ENCODE measurements around the gene CARMIL3.
"Not testable (repeated sequence)": the region's sequence is repeated elsewhere in the genome, so short reads cannot be mapped to it uniquely, and the experiment has no call there.

CARMIL3 gene

GRCh38 chr14:24036963-24037657 is 14.7 kb upstream of the CARMIL3 start:
- DNase-seq (ENCODE audit: low read depth), result not testable (repeated sequence)

DNA sequence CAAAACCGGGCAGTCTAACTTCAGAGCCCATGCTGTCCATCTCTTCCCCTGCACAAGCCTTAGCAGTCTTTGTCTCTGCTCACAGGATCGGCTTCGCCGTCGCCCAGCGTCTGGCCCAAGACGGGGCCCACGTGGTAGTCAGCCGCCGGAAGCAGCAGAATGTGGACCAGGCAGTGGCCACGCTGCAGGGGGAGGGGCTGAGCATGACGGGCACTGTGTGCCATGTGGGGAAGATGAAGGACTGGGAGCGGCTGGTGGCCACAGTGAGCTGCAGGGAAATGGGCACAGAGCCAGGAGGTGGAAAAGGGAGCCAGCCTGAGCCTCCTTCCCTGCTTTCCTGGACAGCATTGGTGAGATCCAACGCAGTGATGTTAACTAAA is 14.2 kb upstream of the CARMIL3 start:
- no peak for DNase-seq (ENCODE audit: low read depth)

DNA sequence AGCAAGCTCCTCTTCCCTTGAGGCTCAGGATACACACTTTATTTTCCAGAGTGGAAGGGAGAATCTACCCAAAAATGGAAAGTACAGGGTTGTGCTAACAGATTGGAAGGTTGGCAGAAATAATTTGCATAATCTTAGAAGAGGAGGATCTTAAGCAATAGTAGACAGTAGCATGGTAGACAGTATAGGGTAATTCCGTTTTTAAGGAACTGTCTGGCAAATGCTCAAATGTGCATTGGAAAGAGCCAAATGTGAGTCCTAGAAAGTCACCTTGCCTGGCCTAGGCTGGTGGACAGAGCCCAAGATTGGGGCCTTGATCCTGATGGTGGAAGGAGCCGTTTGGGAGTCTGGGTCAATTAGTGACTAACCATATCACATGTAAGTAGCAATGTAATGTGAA is 13.1 kb upstream of the CARMIL3 start:
- no peak for DNase-seq (ENCODE audit: low read depth)

GRCh38 chr14:24040692-24041091 is 11.1 kb upstream of the CARMIL3 start:
- DNase-seq (ENCODE audit: low read depth), result no peak

DNA sequence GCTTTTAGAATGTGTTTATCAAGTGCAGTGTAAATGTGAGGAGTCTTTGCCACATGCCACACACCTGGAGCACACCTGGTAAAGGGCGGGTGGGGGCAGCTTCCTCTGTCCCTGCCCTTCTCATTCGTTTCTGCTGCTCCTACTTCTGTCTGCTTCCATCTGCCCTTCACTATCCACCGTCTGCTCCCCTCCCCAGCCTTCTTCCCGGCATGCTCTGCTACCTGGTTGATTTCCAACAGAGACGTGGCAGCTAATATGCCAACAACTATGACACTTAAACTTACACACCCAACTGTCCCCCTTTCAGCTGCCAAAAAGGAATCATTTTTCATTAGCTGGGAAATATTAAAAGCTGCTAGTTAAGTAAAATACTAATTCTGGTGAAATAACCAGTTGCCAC is 9.1 kb upstream of the CARMIL3 start:
- no peak for DNase-seq (ENCODE audit: low read depth)

DNA sequence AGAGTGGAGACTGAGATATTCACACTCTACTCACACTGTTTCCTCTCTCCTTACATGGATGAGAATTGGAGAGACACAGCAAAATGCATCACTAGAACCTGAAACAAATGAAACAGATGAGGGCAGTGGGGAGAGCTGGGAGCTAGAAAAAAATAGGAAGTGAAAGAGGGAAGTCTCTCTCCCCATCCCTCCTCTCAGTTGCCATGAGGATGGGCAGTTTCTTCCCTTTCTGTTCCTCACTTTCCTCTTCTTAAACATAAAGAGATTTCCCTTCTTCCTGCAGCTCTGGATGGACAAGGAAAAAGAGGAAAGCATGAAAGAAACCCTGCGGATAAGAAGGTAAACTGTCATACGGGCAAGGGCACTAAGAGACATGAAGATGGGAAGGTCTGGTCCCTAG is 2.8 kb upstream of the CARMIL3 start:
- not testable (repeated sequence) for DNase-seq (ENCODE audit: low read depth)

GRCh38 chr14:24050753-24051152 is 1.1 kb upstream of the CARMIL3 start:
- DNase-seq (ENCODE audit: low read depth), result not testable (repeated sequence)

GRCh38 chr14:24051176-24051788 is 527 bp upstream of the CARMIL3 start:
- DNase-seq (ENCODE audit: low read depth), result no peak

DNA sequence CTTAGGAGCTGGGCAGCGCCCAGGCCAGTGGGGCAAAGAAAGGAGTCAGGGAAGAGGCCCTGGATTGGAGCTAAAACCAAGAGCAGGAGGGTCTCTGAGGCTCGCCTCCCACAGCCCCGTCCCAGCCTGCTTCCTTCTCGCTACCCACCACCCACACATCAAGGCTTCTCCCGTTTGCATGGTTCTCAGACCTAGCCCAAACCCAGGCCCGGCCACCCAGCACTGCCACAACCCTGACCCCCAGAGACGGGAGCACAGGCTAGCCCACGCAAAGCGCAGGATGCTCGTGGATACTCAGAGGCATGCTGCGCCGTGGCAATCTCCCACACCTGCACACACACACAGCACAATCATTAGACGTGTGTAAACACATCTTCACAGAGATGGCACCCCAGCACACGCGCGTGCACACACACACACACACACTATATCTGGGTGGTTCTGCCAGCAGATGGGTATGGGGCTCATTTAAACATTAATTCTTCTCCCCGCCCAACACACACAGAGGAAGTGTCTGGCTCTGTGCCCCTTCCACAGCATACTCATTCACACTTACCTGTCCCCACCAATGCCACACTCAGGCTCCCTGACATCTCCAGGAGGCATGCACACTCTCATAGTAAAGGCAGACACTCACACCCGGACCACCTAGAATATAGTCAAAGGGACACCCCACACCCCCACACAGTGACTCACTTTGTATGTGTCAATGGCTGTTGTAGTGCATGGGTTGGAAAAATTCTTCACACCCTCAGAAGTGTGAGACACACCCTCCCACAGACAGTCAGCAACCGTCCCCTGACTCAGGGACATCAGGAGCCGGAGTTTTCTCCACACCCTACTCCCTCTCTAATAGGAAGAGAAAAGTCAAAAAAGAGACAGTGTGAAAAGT is 1.1 kb downstream of the CARMIL3 start:
- DNase-seq (ENCODE audit: low read depth), result no peak

DNA sequence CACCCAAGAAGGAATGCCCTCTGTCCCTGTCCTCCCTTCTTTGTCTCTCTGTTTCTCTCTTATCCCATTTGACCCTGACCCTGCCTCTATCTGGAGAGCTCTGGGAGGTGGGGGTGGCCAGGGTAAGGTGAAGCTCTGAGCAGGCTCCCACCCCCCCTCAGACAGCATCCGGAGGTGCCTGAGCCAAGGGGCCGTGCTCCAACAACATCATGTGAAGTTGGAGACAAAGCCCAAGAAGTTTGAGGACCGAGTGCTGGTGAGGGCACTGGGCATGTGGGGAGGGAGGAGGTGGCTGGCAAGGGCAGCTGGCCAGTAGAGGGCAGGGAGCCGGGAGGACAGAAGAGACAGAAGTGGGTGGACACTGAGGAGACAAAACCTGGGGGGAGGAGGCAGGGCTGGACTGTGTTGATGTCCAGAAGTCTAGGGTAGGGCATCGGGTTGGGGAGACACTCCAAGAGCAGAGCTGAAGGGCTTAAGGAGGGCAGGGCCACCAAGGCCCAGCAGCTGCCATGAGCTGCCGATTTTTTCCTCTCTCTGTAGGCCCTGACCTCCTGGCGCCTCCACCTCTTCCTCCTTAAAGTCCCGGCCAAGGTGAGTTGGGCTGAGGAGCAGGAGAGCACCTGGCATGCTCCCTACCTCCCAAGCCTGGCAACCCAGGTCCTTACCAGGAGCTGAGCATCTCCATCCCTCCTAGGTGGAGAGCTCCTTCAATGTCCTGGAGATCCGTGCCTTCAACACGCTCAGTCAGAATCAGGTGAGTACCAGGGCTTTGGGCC is 1.9 kb downstream of the CARMIL3 start:
- DNase-seq (ENCODE audit: low read depth), result no peak

DNA sequence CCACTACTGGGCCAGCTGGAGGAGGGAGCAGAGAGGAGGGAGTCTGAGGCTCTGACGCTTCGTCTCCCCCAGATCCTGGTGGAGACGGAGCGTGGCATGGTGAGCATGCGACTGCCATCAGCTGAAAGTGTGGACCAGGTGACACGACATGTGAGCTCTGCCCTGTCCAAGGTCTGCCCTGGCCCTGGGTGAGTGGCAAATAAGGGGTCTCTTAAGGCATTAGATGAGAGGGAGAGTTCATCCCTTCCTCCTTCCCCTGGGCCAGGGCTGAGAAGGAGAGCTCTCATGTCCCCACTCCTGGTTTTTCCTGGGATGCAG is 2.5 kb downstream of the CARMIL3 start:
- no peak for DNase-seq (ENCODE audit: low read depth)

- DNase-seq (ENCODE audit: low read depth), result no peak
Observed at GRCh38 chr14:24054646-24055045, 2.8 kb downstream of the CARMIL3 start.

- no peak for DNase-seq (ENCODE audit: low read depth)
Observed at GRCh38 chr14:24055971-24056799, 4.4 kb downstream of the CARMIL3 start.

DNA sequence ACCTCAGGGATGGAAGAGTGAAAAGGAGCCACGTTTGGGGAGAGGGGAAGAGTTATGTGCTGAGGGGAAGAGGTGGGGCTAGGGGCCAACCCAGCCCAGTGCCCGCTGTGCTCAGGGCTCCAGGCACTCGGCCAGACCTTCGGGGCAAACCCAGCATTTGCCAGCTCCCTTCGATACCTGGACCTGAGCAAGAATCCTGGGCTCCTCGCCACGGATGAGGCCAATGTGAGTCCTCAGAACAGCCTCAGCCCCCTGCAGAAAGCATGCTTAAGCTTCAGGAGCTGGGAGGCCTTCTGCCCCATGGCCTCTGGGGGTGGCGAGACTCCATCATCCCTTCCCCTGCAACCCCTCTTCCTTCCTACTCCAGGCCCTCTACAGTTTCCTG is 5.0 kb downstream of the CARMIL3 start:
- DNase-seq (ENCODE audit: low read depth), result no peak

- no peak for DNase-seq (ENCODE audit: low read depth)
Observed at GRCh38 chr14:24057271-24057670, 5.5 kb downstream of the CARMIL3 start.

GRCh38 chr14:24057867-24058259 is 6.1 kb downstream of the CARMIL3 start:
- no peak for DNase-seq (ENCODE audit: low read depth)

DNA sequence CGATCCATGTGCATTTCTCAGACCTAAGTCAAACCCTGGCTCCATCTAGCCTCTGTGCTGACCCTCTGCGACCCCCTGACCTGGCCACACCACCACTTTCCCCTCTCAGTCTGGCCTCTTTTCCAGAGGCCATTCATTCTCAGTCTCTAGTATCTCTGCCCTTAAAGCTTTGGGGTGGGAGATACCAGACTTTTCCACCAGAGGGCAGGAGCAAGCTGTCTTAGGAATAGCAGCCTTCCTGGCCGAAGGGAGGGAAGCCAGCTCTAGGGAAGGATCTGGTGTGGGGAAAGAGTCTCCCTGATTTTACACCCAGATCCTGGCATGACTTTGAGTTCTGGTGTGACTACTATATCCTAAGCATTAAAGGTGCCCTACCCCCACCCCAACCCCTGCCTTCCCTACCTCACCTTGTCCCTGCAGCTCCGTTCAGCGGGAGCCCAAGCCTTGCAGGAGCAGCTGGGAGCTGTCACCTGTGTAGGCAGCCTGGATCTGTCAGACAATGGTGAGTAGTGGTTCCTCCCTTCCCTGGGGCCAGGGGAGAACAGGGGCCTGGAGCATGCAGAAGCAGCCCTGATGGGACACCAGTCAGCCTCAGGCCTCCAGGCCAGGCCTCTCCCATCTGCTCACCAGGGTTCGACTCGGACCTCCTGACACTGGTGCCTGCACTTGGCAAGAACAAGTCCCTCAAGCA is 6.6 kb downstream of the CARMIL3 start:
- DNase-seq (ENCODE audit: low read depth), result peak; percentile 57

DNA sequence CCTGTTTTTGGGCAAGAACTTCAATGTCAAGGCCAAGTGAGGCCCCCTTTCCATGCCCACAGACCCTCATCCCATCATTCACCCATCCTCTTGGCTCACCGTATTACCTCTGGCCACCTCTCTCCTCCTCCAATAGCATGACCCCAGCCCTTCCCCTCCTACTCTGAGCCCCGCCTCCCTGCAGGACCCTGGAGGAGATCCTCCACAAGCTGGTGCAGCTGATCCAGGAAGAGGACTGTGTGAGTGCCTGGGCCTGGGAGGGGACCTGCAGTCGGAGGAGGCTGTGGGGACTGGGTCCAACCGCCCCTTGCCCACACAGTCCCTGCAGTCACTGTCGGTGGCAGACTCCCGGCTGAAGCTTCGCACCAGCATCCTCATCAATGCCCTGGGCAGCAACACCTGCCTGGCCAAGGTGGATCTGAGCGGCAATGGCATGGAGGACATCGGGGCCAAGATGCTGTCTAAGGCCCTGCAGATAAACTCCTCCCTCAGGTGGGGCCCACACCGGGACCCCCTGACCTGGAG is 7.2 kb downstream of the CARMIL3 start:
- DNase-seq (ENCODE audit: low read depth), result no peak

- no peak for DNase-seq (ENCODE audit: low read depth)
Observed at GRCh38 chr14:24059841-24060388, 8.1 kb downstream of the CARMIL3 start.

DNA sequence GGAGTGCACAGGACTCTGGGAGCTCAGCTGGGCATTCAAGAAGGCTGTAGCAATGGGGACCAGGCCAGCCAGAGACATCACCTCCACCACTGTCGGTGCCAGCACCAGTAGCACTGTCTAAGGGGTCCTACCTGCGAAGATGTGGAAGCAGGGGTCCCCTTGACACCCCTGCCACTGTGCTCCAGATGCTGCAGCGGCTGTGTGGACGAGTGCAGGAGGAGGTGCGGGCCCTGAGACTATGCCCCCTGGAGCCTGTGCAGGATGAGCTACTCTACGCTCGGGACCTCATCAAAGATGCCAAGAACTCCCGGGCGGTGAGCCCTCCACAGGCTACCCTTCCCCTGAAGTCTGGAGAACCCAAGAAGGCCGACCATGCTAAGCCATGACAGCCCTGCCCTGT is 8.6 kb downstream of the CARMIL3 start:
- DNase-seq (ENCODE audit: low read depth), result no peak

All from fibroblast of gingiva (primary cell).